Fibroblast of the aortic adventitia (primary cell): ENCODE measurements around the gene FBXL7. TPM values are rescaled to one million over a fixed set of nuclear protein-coding genes. Genes with fewer than 3 reads are reported as not detected.

Experiments
- DNase-seq: peaks from one replicate; pipeline ENCODE4 v3.0.0-alpha.2; 2010; ENCODE audit warnings: low read depth
- H3K4me3 ChIP-seq: 2 replicates; pipeline ENCODE4 v1.5.1; 2011; ENCODE audit warnings: low read depth, mild to moderate bottlenecking, control low read depth, low read length, moderate library complexity
- total RNA-seq: library from RNA; depleted of rRNA; stranded (reverse); fragments of >200 nt; gene quantifications from 2 replicates; pipeline ENCODE4 v1.2.3, GENCODE V29; 2012; ENCODE audit warnings: low replicate concordance
- TF ChIP-seq, protein P1 (sequence below): IDR thresholded peaks from 2 replicates; pipeline ENCODE4 v1.5.1; 2011; ENCODE audit warnings: mild to moderate bottlenecking, low read length, control low read depth, inconsistent platforms; ENCODE audit not compliant: insufficient read depth

The FBXL7 gene
- total RNA-seq, 1 donor = 12.4 TPM

DNA sequence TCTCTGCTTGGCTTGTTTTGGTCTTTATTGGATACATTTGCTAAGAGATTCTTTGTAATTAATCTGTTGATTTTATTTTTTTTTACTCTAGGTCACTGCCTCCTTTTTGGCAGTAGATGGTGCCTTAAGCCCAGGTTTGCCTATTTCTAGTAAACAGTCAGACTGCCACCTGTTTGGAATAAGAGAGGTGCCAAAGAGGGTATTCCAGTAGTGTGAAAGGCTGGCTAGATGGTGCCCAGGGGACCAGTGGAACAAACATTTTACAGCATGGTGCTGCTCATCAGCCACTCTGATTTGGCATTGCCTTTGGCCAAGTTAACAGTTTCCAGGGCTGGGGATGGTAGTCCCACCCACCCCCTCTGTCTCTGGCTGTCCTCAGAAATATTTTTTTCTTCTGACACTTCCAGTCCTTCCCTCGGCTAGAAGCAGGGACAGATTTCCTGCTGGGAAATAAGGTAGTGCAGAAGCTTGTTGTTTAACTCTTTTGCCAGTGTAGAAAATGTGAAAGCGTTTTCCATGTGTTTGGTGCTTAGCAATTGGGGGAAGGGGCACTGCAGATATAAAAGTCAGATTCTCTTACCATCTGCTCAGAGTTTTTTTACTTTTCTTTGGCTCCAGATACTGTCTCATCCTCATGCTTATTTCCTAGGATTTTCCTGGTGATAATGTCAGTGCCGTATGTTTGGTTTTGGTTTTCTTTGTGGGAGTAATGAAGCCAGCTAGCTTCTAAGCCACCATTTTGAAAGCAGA is 36.6 kb upstream of the FBXL7 start:
- DNase-seq = peak; percentile 53
- no peak overlapping the region for H3K4me3 ChIP-seq
- TF ChIP-seq, protein P1, sequence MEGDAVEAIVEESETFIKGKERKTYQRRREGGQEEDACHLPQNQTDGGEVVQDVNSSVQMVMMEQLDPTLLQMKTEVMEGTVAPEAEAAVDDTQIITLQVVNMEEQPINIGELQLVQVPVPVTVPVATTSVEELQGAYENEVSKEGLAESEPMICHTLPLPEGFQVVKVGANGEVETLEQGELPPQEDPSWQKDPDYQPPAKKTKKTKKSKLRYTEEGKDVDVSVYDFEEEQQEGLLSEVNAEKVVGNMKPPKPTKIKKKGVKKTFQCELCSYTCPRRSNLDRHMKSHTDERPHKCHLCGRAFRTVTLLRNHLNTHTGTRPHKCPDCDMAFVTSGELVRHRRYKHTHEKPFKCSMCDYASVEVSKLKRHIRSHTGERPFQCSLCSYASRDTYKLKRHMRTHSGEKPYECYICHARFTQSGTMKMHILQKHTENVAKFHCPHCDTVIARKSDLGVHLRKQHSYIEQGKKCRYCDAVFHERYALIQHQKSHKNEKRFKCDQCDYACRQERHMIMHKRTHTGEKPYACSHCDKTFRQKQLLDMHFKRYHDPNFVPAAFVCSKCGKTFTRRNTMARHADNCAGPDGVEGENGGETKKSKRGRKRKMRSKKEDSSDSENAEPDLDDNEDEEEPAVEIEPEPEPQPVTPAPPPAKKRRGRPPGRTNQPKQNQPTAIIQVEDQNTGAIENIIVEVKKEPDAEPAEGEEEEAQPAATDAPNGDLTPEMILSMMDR = peak; percentile 57

DNA sequence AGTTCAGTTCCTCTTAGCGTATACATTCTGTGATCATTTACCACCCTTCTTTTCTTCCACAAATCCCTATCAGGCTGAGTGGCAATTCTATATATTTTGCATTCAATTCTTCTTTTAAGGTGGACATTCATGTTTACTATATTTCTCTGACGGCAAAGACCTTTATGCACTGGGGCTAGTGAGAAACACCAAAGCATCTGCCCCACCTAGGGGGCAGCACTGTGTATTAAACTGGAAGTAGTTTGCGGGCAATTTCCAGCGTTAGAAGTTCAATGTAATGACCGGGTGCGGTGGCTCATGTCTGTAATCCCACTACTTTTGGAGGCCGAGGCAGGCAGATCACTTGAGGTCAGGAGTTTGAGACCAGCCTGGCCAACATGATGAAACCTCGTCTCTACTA is 27.9 kb upstream of the FBXL7 start:
- TF ChIP-seq, protein P1 = no peak
- DNase-seq = no peak
- H3K4me3 ChIP-seq = no peak overlapping the region

DNA sequence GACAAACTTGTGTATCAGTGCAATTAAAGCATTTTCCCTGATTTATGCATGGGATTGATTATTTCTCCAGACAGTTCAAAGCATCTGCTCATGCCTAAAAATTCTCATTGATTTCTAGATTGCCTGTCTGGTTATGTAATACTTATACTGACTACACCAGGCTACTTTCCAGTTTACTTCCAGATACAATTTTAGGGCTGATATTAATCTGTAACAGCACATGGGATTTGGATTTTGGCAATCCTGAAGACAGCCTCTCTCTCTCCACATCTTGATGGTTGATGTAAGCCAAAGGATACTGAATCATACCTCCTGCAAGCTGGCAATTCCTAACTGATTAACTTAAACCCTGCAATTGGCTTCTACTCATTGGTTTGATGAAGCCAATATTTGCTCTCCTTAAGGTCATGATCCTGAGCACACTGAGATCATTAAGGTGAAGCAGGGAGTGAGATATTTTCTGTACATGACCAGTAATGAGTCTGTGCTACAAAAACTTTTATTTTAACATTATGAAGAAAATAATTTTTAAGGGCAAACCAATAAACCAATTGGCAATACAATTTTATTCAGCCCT is 25.7 kb upstream of the FBXL7 start:
- TF ChIP-seq, protein P1 = no peak
- DNase-seq = peak; percentile 4

DNA sequence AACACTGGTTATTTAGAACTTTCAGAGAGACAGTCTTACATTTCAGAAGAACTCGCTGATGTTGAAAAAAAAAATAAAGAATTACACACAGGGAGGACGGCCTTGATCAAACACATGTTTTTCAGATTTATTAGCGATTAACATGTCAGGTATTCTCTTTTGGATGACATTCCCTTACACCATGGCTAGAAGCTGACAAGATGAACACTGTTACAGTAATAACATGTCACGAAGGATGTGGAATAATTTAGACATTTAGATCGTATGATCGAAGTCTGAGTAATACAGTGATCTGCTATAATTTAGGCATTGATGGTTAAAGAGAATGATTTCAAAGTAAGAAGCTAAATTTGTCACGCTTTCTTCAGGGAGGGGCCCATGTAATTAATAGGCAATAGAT is 24.6 kb upstream of the FBXL7 start:
- no peak for DNase-seq
- TF ChIP-seq, protein P1 = no peak
- H3K4me3 ChIP-seq = no peak overlapping the region

More for the DNA sequence above, 25.7 kb upstream of the FBXL7 start:
- no peak overlapping the region for H3K4me3 ChIP-seq

DNA sequence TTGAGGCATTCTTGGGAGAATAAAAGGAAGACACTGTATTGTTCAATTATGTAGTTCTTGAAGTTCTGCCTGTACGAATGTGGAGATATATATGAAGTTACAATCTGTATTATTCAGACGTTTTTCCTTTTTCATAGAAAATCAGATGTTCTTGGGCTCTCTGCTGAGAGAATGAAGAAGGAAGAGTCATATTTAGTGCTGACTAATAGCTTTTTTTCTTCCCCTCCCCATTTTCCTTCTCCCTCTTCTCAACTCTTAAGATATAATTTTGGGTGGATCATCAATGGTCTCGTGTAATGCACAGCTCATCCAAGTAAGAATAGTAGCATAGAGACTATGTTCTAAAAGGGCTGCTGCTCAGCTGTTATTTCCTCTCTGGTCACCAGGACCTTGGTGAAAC is 23.0 kb upstream of the FBXL7 start:
- DNase-seq = no peak
- TF ChIP-seq, protein P1 = no peak
- H3K4me3 ChIP-seq = no peak overlapping the region

DNA sequence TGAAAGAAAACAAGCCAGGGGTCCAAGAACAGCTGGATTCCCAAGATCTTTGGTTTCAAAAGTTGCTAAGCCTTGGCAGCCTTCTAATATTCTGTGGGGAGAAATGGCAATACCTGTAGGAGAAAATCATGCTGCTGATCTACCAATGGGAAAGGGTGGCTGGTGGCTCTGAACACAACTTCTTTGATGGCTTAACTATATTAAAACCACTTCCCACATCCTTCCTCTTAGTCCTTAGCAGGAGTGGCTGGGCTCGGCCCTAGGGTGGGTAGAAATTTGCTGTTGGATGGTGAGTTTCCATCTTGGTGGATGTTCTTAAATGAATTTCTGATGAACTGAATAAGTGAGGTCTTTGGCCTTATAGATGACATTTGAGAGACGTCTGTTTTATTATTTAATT is 19.5 kb upstream of the FBXL7 start:
- no peak overlapping the region for H3K4me3 ChIP-seq
- TF ChIP-seq, protein P1 = no peak
- no peak for DNase-seq
